A375 (cell line): ENCODE results near the gene VASP. TPM values are rescaled to one million over a fixed set of nuclear protein-coding genes. Genes with fewer than 3 reads are reported as not detected.

Experiments
- total RNA-seq: library from RNA; depleted of rRNA; stranded (reverse); fragments of >200 nt; shearing (Covaris generic); gene quantifications from 2 replicates; pipeline ENCODE4 v1.2.3, GENCODE V29; 2014; rRNA removed

Gene VASP
- 96.6 and 98.0 TPM in 2 replicates for total RNA-seq

DNA sequence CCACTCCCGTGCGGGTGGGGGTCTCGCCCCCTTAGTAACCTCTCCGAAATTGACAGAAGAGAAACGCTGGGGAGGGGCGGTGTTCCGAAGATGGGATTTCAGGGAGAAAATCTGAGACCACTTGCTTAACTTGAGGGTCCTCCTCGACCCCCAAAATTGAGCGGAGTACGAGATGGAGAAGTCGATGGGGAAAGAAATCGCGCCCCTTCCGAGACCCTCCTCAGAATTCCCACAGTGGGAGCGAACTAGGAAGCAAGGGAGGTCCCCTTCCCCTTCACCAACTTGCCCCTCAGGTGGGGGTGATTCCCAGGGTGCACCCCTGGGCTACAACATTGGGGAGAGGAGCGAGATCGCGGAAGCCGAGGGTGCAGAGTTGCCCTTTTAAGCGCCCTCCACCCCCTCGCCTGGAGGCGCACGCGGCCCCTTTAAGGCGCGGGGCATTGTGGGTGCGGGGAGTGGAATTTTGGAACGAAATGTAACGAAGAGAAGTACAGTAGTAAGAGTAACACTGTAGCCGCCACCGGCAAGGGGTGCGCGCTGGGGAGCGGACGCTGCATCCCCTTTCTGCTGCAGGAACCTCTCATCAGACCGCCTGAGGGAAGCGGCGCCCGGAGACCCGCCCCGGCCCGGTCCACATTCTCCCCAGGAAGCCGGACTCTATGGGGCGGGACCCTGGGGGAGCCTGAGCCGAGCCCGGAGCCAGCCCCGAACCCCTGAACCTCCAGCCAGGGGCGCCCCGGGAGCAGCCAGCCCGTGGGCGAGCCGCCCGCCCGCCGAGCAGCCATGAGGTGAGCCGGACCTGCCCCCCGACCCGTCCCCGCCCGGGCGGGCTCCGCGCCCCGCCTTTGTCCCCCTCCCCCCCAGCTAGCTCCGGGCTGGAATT is at the start of gene VASP:
TSS of gene VASP (plus strand) at position 491 of the 883 bp plus-strand sequence. CDS start at position 784, 293 bp downstream.

DNA sequence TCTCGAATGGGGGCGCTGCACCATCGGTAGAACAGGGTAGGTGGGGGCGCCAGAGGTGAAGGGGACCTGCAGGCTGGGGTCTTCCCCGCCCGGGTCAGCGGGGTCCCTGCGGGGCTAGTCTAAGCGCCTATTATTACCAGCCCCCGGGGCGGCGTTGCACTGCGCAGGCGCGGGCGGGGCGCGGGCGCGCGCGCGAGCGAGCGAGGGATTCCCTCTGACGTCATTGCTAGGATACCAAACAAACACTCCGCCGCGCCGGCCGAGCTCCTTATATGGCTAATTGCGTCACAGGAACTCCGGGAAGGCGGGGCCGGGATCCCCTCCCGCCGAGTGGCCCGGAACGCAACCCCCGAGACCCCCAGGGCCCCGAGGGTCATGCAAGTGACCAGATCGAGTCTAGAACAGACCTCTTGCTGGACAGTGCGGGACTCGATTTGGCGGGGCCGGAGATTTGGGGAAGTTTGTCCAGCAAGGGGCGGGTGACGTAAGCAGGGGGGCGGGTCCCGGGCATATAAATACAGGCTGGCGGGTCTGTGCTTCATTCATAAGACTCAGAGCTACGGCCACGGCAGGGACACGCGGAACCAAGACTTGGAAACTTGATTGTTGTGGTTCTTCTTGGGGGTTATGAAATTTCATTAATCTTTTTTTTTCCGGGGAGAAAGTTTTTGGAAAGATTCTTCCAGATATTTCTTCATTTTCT is 39.7 kb upstream of the VASP start, which contains the start of gene FOSB:
TSS of gene FOSB (plus strand) at position 541 of the 703 bp plus-strand sequence. CDS start 591 bp downstream, outside the sequence.

DNA sequence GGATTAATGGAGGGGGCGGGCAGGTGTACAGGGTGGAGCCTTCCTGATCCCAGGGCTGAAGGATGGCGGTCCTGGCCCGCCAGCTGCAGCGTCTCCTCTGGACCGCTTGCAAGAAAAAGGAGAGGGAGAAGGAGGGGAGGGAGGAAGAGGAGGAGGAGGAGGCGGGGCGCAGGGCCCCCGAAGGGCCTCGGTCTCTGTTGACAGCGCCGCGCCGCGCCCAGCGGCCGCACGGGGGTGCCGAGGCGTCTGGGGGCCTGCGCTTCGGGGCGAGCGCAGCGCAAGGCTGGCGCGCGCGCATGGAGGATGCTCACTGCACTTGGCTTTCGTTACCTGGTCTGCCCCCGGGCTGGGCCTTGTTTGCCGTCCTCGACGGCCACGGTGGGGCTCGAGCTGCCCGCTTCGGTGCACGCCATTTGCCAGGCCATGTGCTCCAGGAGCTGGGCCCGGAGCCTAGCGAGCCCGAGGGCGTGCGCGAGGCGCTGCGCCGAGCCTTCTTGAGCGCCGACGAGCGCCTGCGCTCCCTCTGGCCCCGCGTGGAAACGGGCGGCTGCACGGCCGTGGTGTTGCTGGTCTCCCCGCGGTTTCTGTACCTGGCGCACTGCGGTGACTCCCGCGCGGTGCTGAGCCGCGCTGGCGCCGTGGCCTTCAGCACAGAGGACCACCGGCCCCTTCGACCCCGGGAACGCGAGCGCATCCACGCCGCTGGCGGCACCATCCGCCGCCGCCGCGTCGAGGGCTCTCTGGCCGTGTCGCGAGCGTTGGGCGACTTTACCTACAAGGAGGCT is 8.7 kb upstream of the VASP start, which contains the start of gene PPM1N:
TSS of gene PPM1N (plus strand) at position 33 of the 785 bp plus-strand sequence. CDS start at position 63, 30 bp downstream.

Other genes with a start within 250 kb of the VASP start
- gene CKM, start 184.6 kb upstream of the VASP start, total RNA-seq = not detected in 2 replicates
- 0.24 TPM in 1 of 2 replicates, not detected in the other for gene KLC3, start 166.7 kb upstream of the VASP start, total RNA-seq
- 27.6 and 28.0 TPM in 2 replicates for gene ERCC2, start 136.9 kb upstream of the VASP start, total RNA-seq
- 1.6 and 3.7 TPM in 2 replicates for gene PPP1R13L, start 102.4 kb upstream of the VASP start, total RNA-seq
- gene POLR1G, start 100.8 kb upstream of the VASP start, total RNA-seq = 25.1 and 29.8 TPM in 2 replicates
- gene ERCC1, start 83.6 kb upstream of the VASP start, total RNA-seq = 218 and 262 TPM in 2 replicates
- 34.9 and 45.0 TPM in 2 replicates for gene FOSB, start 39.5 kb upstream of the VASP start, total RNA-seq
- 3.5 and 5.0 TPM in 2 replicates for gene RTN2, start 10.4 kb upstream of the VASP start, total RNA-seq
- 2.2 and 2.8 TPM in 2 replicates for gene PPM1N, start 9.0 kb upstream of the VASP start, total RNA-seq
- 7.5 and 9.9 TPM in 2 replicates for gene OPA3, start 77.3 kb downstream of the VASP start, total RNA-seq
- 0.04 and 0.13 TPM in 2 replicates for gene GPR4, start 94.7 kb downstream of the VASP start, total RNA-seq
- gene EML2, start 131.9 kb downstream of the VASP start, total RNA-seq = 59.8 and 70.0 TPM in 2 replicates
- gene GIPR, start 160.7 kb downstream of the VASP start, total RNA-seq = 0.03 and 1.2 TPM in 2 replicates
- gene SNRPD2, start 184.5 kb downstream of the VASP start, total RNA-seq = 904 and 1,025 TPM in 2 replicates
- gene QPCTL, start 185.2 kb downstream of the VASP start, total RNA-seq = 15.0 and 18.7 TPM in 2 replicates
- gene FBXO46, start 223.4 kb downstream of the VASP start, total RNA-seq = 23.2 and 31.5 TPM in 2 replicates
- gene MEIOSIN, start 226.0 kb downstream of the VASP start, total RNA-seq = 0.40 TPM in 1 of 2 replicates, not detected in the other